Retinal pigment epithelial cell (primary cell): ENCODE data around the gene SEC24D.

Experiments used
- DNase-seq: peaks from one replicate; pipeline ENCODE4 v3.0.0-alpha.2; 2010; ENCODE audit warnings: low read depth
- H3K4me3 ChIP-seq: 2 replicates; pipeline ENCODE4 v1.5.1; 2011; ENCODE audit warnings: mild to moderate bottlenecking, low read length, control low read depth, moderate library complexity
- TF ChIP-seq, protein P1 (sequence below): conservative IDR thresholded peaks from 2 replicates; pipeline ENCODE4 v1.5.1; 2011; ENCODE audit warnings: low read depth, low read length, control low read depth, inconsistent platforms

SEC24D gene

DNA sequence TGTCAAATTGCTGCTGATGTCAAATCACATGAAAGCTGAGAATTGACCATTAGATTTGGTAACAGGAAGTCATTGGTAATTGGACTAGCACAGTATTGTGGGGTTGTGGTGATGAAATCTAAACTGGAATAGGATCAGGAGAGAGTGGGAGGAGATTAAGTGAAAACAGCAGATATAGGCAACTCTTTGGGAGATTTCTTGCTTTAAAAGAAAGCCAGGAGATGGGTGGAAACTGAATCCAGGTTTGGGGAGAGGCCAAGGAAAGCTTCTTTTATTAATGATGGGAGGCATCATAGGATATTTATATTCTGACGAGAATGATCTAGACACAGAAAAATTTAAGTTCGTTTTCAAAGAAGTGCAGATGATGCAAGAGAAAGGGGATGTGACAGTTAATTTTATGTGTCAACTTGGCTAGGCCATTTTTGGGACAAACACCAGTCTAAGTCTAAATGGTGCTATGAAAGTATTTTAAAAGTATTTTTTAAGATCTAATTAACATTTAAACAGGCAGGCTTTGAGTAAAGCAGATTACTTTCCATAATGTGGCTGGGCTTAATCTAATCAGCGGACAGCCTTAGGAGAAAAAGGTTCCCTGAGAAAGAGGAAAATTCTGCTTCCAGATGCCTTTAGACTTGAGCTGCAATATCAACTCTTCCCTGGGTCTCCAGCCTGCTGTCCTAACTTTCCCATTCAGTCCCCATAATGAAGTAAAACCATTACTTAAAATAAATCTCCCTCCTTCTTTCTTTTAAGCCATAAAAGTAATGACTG is 24.7 kb downstream of the SEC24D start:
- peak; percentile 27 for DNase-seq
- no peak overlapping the region for H3K4me3 ChIP-seq
- TF ChIP-seq, protein P1, sequence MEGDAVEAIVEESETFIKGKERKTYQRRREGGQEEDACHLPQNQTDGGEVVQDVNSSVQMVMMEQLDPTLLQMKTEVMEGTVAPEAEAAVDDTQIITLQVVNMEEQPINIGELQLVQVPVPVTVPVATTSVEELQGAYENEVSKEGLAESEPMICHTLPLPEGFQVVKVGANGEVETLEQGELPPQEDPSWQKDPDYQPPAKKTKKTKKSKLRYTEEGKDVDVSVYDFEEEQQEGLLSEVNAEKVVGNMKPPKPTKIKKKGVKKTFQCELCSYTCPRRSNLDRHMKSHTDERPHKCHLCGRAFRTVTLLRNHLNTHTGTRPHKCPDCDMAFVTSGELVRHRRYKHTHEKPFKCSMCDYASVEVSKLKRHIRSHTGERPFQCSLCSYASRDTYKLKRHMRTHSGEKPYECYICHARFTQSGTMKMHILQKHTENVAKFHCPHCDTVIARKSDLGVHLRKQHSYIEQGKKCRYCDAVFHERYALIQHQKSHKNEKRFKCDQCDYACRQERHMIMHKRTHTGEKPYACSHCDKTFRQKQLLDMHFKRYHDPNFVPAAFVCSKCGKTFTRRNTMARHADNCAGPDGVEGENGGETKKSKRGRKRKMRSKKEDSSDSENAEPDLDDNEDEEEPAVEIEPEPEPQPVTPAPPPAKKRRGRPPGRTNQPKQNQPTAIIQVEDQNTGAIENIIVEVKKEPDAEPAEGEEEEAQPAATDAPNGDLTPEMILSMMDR = no peak

DNA sequence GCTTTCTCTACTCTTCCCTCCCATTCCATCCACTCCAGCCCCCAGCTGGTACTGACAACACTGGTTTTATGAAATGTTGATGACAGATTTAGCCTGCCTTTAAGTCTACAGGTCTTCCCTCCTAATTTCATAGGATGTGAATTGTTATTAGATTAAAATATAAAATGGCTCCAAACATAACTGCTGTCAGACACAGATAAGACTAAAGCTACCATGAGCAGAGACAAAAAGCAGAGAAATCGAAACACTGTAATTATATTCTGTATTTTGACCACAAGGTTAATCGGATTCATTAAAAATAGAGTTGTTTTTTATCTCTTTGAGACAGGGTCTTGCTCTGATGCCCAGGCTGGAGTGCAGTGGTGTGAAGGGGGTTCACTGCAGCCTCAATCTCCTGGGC is 28.3 kb downstream of the SEC24D start:
- H3K4me3 ChIP-seq = no peak overlapping the region
- TF ChIP-seq, protein P1 = no peak
- DNase-seq = no peak

DNA sequence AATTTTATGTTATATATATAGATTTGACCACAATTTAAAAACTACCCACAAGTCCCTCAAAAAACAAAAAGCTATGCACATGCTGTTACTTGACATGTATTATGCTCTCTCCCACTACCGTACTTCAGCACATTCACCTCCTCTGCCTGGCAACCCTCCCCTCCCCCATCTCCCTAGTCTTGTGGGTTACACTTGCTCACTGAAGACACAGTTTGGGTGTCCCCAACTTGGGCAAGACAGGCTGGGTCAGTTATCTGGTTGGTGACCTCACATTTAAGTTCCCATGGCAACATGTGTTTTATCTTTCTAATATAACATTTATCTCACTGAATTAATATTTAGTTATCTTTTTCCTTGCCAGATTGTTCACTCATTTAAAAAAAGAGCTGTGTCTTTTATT is 32.7 kb downstream of the SEC24D start:
- TF ChIP-seq, protein P1 = no peak
- H3K4me3 ChIP-seq = no peak overlapping the region
- no peak for DNase-seq

DNA sequence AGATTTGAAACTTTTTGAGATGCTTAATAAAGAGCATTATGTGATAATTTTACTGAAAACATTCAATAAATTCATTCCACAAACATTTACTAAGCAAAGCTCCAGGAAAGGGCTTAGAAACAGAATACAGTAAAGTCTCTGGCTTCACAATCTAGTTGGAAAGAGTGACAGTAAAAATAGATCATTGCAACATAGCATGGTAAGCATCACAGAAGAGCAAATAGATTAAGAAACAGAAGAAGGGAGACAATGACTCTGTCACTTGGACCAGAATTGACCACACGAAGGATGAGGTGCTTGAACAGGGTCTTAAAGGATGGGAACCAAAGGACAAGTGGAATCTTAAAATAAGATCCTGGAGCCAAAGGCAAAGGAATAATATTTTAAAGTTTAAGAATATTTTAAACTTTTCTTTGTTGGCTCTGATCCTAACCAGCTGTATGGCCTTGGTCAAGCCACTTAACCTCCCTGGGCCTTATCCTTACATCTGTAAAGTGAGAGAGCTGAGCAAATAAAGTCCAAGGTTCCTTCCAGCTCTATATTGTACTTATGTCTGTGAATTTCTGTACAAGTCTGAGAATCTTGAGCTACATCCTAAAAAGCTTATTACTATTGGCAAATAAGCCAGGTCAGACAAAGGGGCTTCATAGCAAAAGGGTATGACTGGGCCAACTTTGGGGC is 33.9 kb downstream of the SEC24D start:
- TF ChIP-seq, protein P1 = no peak
- DNase-seq = no peak
- H3K4me3 ChIP-seq = no peak overlapping the region

DNA sequence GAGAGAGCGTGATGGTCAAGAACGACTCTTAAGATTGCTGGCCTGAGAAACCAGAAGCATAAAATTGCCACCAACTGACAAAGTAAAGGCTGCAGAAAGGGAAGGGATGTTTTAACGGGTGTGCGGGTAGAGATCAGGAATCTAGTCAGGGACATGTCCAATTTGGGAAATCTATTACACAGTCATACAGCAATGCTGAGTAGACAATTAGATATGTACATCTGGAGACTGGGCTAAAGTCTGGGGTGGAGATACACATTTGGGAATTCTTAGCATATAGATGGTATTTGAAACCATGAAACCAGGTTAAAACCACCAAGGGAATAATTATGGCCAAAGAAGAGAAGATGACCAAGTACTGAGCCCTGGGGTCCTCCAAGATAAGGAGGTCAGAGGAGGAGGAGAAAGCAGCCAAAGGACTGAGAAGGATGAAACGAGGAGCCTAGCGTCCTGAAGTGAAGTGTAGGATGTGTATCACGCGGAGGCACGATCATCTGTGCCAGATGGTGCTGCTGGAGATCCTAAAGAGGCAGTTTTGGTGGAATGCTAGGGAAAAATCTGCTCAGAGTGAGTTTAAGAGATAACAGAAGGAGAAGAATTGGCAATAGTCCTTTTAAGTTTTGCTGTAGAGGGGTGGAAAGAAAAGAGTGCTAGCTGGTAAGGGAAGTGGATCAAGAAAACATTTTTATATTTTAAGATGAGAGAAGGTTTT is 36.5 kb downstream of the SEC24D start:
- no peak overlapping the region for H3K4me3 ChIP-seq
- TF ChIP-seq, protein P1 = no peak
- DNase-seq = no peak

DNA sequence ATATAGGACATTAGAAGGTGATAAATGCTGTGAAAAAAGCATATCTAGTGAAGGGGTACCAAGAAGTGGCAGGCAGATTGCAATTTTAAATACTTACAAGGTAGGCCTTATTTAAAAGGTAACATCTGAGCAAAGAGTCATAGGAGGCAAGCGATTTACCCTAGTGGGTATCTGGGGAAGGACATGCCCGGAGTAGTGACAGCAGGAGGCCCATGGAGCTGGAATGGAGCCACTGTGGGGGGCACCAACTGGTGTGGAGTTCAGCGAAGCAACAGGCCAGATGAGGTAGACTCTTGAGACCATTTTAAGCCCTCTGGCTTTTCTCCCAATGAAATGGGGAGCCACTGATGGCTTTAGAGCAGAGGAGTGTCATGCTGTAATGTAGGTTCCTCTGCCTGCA is 37.3 kb downstream of the SEC24D start:
- TF ChIP-seq, protein P1 = no peak
- DNase-seq = no peak

More for the DNA sequence above, 37.3 kb downstream of the SEC24D start:
- H3K4me3 ChIP-seq = no peak overlapping the region
